Activated T-cell treated with anti-CD3 and anti-CD28 coated beads, Interleukin-2, amount 50 U/mL, for 1 hour (primary cell): ENCODE measurements around the gene SPIRE1.

ENCODE experiments used
- DNase-seq: peaks from one replicate; pipeline ENCODE4 v3.0.0-alpha.2; 2020

The SPIRE1 gene

DNA sequence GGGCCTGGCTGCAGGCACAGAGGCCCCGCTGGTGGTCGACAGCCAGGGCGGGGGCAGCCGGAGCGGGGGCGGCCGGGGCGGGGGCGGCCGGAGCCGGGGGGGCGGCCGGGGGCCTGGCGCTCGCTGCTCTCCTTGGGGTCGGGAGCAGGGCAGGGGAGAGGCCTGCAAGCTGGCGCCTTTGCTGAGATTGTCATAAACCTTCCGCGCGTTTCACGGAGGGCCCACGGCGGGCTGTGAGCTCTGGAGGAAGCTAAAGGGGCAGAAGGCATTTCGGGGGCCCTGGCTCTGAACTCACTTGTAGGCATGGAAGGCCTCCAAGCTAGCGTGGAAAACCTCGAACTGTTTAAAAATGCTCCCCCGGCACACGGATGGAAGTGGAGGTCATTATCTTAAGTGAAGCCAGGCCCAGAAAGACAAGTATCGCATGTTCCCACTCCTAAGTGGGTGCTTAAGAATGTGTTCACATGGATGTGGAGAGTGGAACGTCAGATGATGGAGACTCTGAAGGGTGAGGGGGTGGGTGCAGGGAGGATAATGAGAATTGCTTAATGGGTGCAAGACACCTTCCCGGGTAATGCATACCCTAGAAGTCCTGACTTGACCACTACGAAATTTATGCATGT, 249.5 kb downstream of the SPIRE1 start:
- DNase-seq = no peak

DNA sequence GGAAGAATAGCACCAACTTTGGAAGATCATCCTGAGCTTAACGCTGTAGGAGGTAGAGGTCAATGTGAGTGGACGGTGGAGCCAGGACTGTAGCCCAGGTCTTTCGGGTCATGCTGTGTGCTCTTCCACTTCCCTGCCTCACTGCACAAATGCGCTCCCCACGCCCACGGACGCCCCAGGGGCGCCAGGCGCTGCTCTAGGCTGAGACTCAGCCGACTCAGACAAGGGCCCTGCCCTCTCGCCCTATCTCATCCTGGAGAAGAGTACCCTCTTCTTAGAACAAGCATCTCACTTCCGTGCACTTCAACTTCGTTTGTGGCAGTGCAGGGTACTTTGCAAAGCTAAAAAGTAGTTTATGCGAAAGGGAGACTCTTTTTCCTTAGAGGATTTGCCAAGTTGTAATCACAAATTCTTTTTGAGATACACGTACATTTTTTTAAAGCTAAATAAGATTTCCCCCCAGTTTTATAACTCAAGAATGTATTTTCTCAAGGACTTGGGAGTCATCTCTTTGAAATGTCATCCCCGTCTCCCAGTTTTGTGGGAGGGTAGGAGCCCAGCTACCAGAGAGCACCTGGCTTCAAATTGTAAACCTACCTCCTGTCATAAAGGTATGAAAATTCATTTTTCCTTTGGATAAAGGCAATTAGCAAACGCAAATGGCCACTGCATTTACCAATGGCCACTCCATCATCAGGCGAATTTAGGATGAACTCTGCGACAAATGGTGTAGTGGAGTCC, 251.4 kb downstream of the SPIRE1 start:
- DNase-seq = no peak

DNA sequence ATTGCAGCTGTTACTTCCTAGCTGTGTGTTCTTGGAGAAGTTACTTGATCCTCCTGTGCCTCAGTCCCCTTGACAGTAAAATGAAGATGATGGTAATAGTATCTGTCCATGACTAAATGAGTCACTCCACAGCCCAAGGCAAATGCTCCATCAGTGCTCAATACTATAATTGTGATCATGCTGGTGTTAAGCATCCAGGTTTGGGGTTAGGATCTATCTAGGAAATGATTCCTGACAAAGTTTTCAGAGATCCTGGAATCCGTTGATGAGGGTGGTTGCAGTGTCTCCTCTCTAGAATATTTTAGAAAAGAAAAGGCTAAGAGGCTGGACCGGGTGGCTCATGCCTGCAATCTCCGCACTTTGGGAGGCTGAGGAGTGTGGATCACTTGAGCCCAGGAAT, 252.8 kb downstream of the SPIRE1 start:
- DNase-seq = no peak

DNA sequence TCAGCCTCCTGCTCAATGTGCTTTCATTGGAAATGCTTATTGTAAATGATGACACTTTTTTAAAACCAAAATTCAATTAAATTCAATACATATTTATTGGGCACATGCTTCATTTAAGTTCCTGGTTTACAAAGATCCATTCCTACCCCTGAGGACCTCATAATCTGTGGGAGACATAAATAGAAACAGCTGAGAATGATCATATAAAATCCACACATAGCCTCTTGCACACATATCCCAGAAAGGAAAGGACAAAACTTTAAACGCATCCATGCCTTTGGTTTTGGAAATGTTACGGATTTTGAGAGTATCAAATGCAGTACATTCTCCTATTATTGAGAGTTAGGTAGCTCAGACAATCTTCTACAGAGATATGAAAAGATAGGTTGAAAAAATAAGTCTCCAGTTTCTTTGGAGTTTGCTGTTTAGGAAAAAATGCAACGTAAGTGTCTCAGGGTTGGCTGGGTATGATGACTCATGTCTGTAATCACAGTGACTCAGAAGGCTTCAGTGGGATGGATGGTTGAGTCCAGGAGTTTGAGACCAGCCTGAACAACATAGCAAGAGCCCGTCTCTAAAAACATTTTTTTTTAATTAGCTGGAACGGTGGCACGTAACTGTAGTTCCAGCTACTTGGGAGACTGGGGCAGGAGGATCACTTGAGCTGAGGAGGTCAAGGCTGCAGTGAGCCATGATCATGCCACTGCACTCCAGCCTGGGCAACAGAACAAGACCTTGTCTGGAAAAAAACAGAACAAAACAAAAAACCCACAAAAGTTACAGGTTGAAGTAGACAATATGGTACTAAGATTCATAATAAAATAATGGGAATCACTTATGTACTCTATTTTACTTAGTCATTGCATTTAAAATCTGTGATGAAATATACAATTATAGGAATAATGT, 254.1 kb downstream of the SPIRE1 start:
- no peak for DNase-seq

GRCh38 chr18:12401881-12402280, 256.0 kb downstream of the SPIRE1 start:
- DNase-seq = no peak

- no peak for DNase-seq
Observed at GRCh38 chr18:12399231-12399630, 258.7 kb downstream of the SPIRE1 start.

DNA sequence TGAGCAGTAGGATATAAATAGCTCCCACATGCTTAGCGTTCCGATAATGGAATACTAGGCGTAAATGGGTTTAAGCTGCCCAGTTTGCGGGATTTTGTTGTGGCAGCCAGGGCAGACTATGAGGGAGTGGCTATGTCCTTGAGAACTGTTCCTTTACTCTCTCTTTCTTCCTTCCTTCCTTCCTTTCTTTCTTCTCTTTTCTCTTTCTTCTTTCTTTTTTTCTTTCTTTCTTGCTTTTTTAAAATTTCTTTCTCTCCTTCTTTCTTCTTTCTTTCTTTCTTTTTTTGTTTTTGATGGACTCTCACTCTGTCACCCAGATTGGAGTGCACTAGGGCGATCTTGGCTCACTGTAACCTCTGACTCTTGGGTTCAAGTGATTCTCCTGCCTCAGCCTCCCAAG, 259.3 kb downstream of the SPIRE1 start:
- DNase-seq = no peak

- no peak for DNase-seq
Observed at GRCh38 chr18:12397793-12398192, 260.1 kb downstream of the SPIRE1 start.

GRCh38 chr18:12397254-12397653, 260.7 kb downstream of the SPIRE1 start:
- no peak for DNase-seq
